Measurements from ENCODE around the gene MFAP1. TPM values are rescaled to one million over a fixed set of nuclear protein-coding genes. Genes with fewer than 3 reads are reported as not detected.
A peak's percentile ranks its signal among the peaks of the same experiment; 100 is the strongest.
"Not testable (repeated sequence)": the region's sequence is repeated elsewhere in the genome, so short reads cannot be mapped to it uniquely, and the experiment has no call there.

The MFAP1 gene
- 35.0 and 40.1 TPM in 2 replicates for polyA plus RNA-seq (2014; cell fraction: cytosol; rRNA removed)
- polyA plus RNA-seq (2014; cell fraction: nucleus; rRNA removed) = 17.4 and 20.0 TPM in 2 replicates

GRCh38 chr15:43824302-43825246 is at the start of gene MFAP1:
MFAP1 (minus strand) TSS chr15:43824690; CDS start chr15:43824569, 121 bp downstream.
- DNase-seq (ENCODE audit: low spot score) = peak; percentile 98

- DNase-seq (ENCODE audit: low spot score) = no peak
Measured at GRCh38 chr15:43873651-43874050, 49.2 kb upstream of the MFAP1 start.

GRCh38 chr15:43872416-43873020 is 48.0 kb upstream of the MFAP1 start:
- peak; percentile 69 for DNase-seq (ENCODE audit: low spot score)

- no peak for DNase-seq (ENCODE audit: low spot score)
Measured at GRCh38 chr15:43871835-43872234, 47.3 kb upstream of the MFAP1 start.

- DNase-seq (ENCODE audit: low spot score) = no peak
Measured at GRCh38 chr15:43868406-43868805, 43.9 kb upstream of the MFAP1 start.

- DNase-seq (ENCODE audit: low spot score) = no peak
Measured at GRCh38 chr15:43867096-43867495, 42.6 kb upstream of the MFAP1 start.

- not testable (repeated sequence) for DNase-seq (ENCODE audit: low spot score)
Measured at GRCh38 chr15:43866636-43867035, 42.1 kb upstream of the MFAP1 start.

GRCh38 chr15:43859546-43859945 is 35.1 kb upstream of the MFAP1 start:
- no peak for DNase-seq (ENCODE audit: low spot score)

GRCh38 chr15:43854801-43855200 is 30.3 kb upstream of the MFAP1 start:
- no peak for DNase-seq (ENCODE audit: low spot score)

GRCh38 chr15:43852607-43853006 is 28.1 kb upstream of the MFAP1 start:
- no peak for DNase-seq (ENCODE audit: low spot score)

- DNase-seq (ENCODE audit: low spot score) = no peak
Measured at GRCh38 chr15:43851251-43851650, 26.8 kb upstream of the MFAP1 start.

GRCh38 chr15:43845421-43845820 is 20.9 kb upstream of the MFAP1 start:
- no peak for DNase-seq (ENCODE audit: low spot score)

- DNase-seq (ENCODE audit: low spot score) = not testable (repeated sequence)
Measured at GRCh38 chr15:43832485-43832884, 8.0 kb upstream of the MFAP1 start.

- not testable (repeated sequence) for DNase-seq (ENCODE audit: low spot score)
Measured at GRCh38 chr15:43831519-43832052, 7.1 kb upstream of the MFAP1 start.

GRCh38 chr15:43830691-43831275 is 6.3 kb upstream of the MFAP1 start:
- DNase-seq (ENCODE audit: low spot score) = not testable (repeated sequence)

GRCh38 chr15:43829951-43830540 is 5.6 kb upstream of the MFAP1 start:
- DNase-seq (ENCODE audit: low spot score) = not testable (repeated sequence)

GRCh38 chr15:43828061-43828657 is 3.7 kb upstream of the MFAP1 start:
- peak; percentile 29 for DNase-seq (ENCODE audit: low spot score)

- peak; percentile 92 for DNase-seq (ENCODE audit: low spot score)
Measured at GRCh38 chr15:43826508-43827341, 2.2 kb upstream of the MFAP1 start, which contains the start of gene WDR76. WDR76 (plus strand) TSS chr15:43827002; CDS start chr15:43827033, 31 bp downstream.

GRCh38 chr15:43826029-43826507 is 1.6 kb upstream of the MFAP1 start:
- no peak for DNase-seq (ENCODE audit: low spot score)

- not testable (repeated sequence) for DNase-seq (ENCODE audit: low spot score)
Measured at GRCh38 chr15:43825305-43825704, 815 bp upstream of the MFAP1 start.

Data from SK-N-DZ (cell line).